Measurements from ENCODE around the gene CYP4F22.
A peak's percentile ranks its signal among the peaks of the same experiment; 100 is the strongest.
"Not testable (repeated sequence)": the region's sequence is repeated elsewhere in the genome, so short reads cannot be mapped to it uniquely, and the experiment has no call there.

CYP4F22 gene

GRCh38 chr19:15508035-15508710 lies at the start of gene CYP4F22:
Gene CYP4F22 (plus strand): TSS chr19:15508525. CDS start chr19:15525337, 16,812 bp downstream.
- DNase-seq = no peak

- no peak for DNase-seq
Observed at GRCh38 chr19:15461694-15462093, 46.6 kb upstream of the CYP4F22 start.

GRCh38 chr19:15463861-15464371 lies 44.4 kb upstream of the CYP4F22 start:
- peak in 2 of 14 donors; percentile 20 to 23 for DNase-seq

- peak in 3 of 14 donors; percentile 13 to 57 (median 14) for DNase-seq
Observed at GRCh38 chr19:15464394-15465385, 43.6 kb upstream of the CYP4F22 start, which contains the start of gene RASAL3. Gene RASAL3 (minus strand): TSS chr19:15464544. CDS start chr19:15464358, 186 bp downstream.

- DNase-seq = no peak
Observed at GRCh38 chr19:15466851-15467733, 41.2 kb upstream of the CYP4F22 start.

- no peak for DNase-seq
Observed at GRCh38 chr19:15467734-15468214, 40.6 kb upstream of the CYP4F22 start.

- DNase-seq = no peak
Observed at GRCh38 chr19:15468675-15469512, 39.4 kb upstream of the CYP4F22 start.

- DNase-seq = no peak
Observed at GRCh38 chr19:15469513-15470297, 38.6 kb upstream of the CYP4F22 start.

GRCh38 chr19:15471639-15472101 lies 36.7 kb upstream of the CYP4F22 start:
- no peak for DNase-seq

- not testable (repeated sequence) for DNase-seq
Observed at GRCh38 chr19:15473821-15474220, 34.5 kb upstream of the CYP4F22 start.

GRCh38 chr19:15475169-15475568 lies 33.2 kb upstream of the CYP4F22 start:
- DNase-seq = no peak

- no peak for DNase-seq
Observed at GRCh38 chr19:15475611-15476010, 32.7 kb upstream of the CYP4F22 start.

- no peak for DNase-seq
Observed at GRCh38 chr19:15476325-15476724, 32.0 kb upstream of the CYP4F22 start.

GRCh38 chr19:15479391-15480345 lies 28.7 kb upstream of the CYP4F22 start, which contains the start of gene PGLYRP2:
Gene PGLYRP2 (minus strand): TSS chr19:15479501. CDS start chr19:15479371, 130 bp downstream.
- DNase-seq = peak in 2 of 14 donors; percentile 1

- DNase-seq = not testable (repeated sequence)
Observed at GRCh38 chr19:15480996-15481395, 27.3 kb upstream of the CYP4F22 start.

GRCh38 chr19:15485768-15486167 lies 22.6 kb upstream of the CYP4F22 start:
- DNase-seq = not testable (repeated sequence)

GRCh38 chr19:15487038-15487437 lies 21.3 kb upstream of the CYP4F22 start:
- no peak for DNase-seq

- DNase-seq = no peak
Observed at GRCh38 chr19:15488489-15489226, 19.7 kb upstream of the CYP4F22 start.
